ENCODE results near the gene NLK.

DNA sequence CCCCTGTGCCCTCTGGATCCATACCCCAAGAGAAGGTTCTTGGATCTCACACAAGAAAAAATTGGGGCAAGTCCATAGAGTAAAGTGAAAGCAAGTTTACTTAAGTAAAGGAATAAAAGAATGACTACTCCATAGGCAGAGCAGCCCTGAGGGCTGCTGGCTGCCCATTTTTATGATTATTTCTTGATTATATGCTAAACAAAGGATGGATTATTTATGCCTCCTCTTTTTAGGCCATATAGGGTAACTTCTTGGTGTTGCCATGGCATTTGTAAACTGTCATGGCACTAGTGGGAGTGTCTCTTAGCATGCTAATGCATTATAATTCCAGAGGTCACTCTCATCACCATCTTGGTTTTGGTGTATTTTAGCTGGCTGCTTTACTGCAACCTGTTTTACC lies 70.8 kb downstream of the NLK start:
- TF ChIP-seq, protein P1, sequence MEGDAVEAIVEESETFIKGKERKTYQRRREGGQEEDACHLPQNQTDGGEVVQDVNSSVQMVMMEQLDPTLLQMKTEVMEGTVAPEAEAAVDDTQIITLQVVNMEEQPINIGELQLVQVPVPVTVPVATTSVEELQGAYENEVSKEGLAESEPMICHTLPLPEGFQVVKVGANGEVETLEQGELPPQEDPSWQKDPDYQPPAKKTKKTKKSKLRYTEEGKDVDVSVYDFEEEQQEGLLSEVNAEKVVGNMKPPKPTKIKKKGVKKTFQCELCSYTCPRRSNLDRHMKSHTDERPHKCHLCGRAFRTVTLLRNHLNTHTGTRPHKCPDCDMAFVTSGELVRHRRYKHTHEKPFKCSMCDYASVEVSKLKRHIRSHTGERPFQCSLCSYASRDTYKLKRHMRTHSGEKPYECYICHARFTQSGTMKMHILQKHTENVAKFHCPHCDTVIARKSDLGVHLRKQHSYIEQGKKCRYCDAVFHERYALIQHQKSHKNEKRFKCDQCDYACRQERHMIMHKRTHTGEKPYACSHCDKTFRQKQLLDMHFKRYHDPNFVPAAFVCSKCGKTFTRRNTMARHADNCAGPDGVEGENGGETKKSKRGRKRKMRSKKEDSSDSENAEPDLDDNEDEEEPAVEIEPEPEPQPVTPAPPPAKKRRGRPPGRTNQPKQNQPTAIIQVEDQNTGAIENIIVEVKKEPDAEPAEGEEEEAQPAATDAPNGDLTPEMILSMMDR (IDR thresholded peaks at IDR 0.05), result no peak
- TF ChIP-seq POLR2A (IDR thresholded peaks at IDR 0.05) (no peak), EP300 (IDR thresholded peaks at IDR 0.05) (no peak), POLR2AphosphoS5 (IDR thresholded peaks at IDR 0.05) (no peak)

Measured in sigmoid colon (tissue), 4 donors.